ENCODE measurements around the gene NRF1. TPM values are rescaled to one million over a fixed set of nuclear protein-coding genes. Genes with fewer than 3 reads are reported as not detected.

NRF1 gene
- total and polyA plus RNA-seq, 2 of the 8 experiments (the other 6 are each of a cell fraction or from before 2014, with no cell fraction given), result 18.2 to 21.4 TPM

DNA sequence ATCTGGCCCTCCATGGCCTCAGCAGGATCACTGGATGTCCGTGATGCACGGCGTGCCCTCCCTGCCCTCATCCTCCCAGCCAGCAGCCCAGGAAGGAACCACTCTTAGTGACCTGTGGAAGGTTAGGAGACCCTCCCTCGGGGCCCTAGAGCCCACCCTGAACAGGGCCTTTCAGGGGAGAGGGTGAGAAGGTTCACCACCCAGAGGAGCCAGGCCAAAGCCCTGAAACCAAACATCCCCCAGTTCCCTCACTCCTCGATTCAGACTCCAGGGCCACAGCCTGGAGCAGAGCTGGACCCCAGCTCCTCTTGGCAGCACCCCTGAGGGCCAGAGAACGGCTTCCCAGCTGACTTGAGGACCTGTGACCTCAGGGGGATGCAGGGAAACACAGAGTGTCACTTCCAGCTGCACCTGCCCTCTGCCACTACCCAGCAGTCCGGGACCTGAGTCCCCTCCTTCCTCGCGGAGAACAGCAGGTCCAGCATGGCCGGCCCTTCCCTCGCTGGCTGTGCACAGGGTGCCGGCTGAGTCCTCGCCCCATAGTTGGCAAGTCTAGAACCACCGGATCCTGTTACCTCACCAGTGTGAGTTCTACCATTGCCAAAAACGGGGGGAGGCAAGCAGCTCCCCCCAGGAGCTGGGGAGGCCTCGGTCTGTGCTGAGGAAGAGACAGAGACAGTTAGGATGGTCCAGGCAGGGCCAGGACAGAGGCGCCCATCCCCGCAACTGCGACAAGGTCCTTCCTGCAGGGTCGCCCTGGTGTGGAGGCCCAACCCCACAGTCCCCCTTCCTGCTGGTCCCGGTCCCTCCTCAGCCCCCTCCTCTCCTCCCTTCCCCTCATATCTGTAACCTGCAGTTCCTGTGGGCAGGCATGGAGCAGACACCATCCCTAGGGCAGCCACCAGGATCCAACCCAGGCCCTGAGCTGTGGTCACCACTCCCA lies 158.6 kb downstream of the NRF1 start:
- Histone ChIP-seq H2BK20ac (ENCODE audit: low read length) (0 out of 2 replicates have a peak overlapping the region, but pooled peaks have one; percentile 72), H4K8ac (ENCODE audit: extremely low read depth, insufficient read depth, low read length) (peak overlapping the region; percentile 75; the same call in 1 of the 2 replicates), H3K4me2 (ENCODE audit: insufficient read depth in 1 of 2, low read depth in 2 of 2, low read length in 2 of 2) (no peak overlapping the region; a peak in 1 of 4 replicates), H3K4me1 (replicated peaks in 1 of 4; ENCODE audit: control insufficient read depth in 3 of 4, insufficient read depth in 4 of 4, low read length in 3 of 4) (peaks cover 3 to 54% (median 35%) of the 10 kb centered on the region in 4 experiments), H4K91ac (replicated peaks; ENCODE audit: insufficient read length, low read length) (peak overlapping the region; percentile 51), H2BK15ac (ENCODE audit: low read length) (peak overlapping the region; percentile 61), H2BK5ac (ENCODE audit: low read depth, low read length) (peak overlapping the region; percentile 91; the same call in 1 of the 2 replicates), H3K27ac (ENCODE audit: low read depth, low read length) (no peak overlapping the region), H4K20me1 (replicated peaks in 1 of 2; ENCODE audit: control insufficient read depth in 1 of 2, insufficient read depth in 2 of 2, low read length in 2 of 2) (peaks cover 0 to 6% of the 10 kb centered on the region in 2 experiments), H3K4ac (replicated peaks; ENCODE audit: insufficient read length, low read depth, low read length) (no peak overlapping the region), H3K27me3 (replicated peaks in 1 of 4; ENCODE audit: control insufficient read depth in 3 of 4, extremely low read depth in 1 of 4, insufficient read depth in 3 of 4, low read length in 3 of 4) (peaks cover 0 to 10% (median 9%) of the 10 kb centered on the region in 4 experiments; a peak in 6 of 7 replicates), H2BK120ac (replicated peaks; ENCODE audit: low read depth, low read length) (no peak overlapping the region), H2AFZ (ENCODE audit: low read length) (no peak overlapping the region), H3K9me3 (ENCODE audit: insufficient read depth in 2 of 2, low read depth in 1 of 2, low read length in 1 of 2) (no peaks in the 10 kb centered on the region), H2AK5ac (ENCODE audit: low read depth, low read length) (0 out of 2 replicates have a peak overlapping the region, but pooled peaks have one; percentile 39), H3K14ac (ENCODE audit: insufficient read length) (no peak overlapping the region), H3K79me2 (ENCODE audit: control insufficient read depth in 1 of 2, insufficient read depth in 2 of 2, low read length in 2 of 2) (peaks cover 2 to 23% of the 10 kb centered on the region in 2 experiments; a peak in 2 of 4 replicates), H4K5ac (ENCODE audit: insufficient read length, low read depth, low read length) (no peak overlapping the region), H3K23ac (ENCODE audit: insufficient read length) (no peak overlapping the region), H3K79me1 (ENCODE audit: low read depth, low read length) (peaks cover 23% of the 10 kb centered on the region), H3K36me3 (ENCODE audit: control insufficient read depth in 2 of 4, insufficient read depth in 4 of 4, low read length in 3 of 4) (peaks cover 0 to 9% (median 0%) of the 10 kb centered on the region in 4 experiments; a peak in 1 of 8 replicates), H3K23me2 (ENCODE audit: low read depth, low read length) (no peaks in the 10 kb centered on the region; the same call in 1 of the 2 replicates), H3K9ac (replicated peaks in 1 of 4; ENCODE audit: extremely low read depth in 1 of 4, low read depth in 3 of 4, low read length in 3 of 4) (no peak overlapping the region), H2BK12ac (ENCODE audit: low read depth, low read length) (peak overlapping the region; percentile 97; the same call in 1 of the 2 replicates), H3K4me3 (ENCODE audit: extremely low read depth in 1 of 4, insufficient read depth in 2 of 4, low read depth in 3 of 4, low read length in 4 of 4) (no peak overlapping the region), H3K18ac (ENCODE audit: extremely low read depth, low read length) (peak overlapping the region; percentile 87), H3K56ac (replicated peaks; ENCODE audit: insufficient read length, low read depth, low read length) (no peak overlapping the region)
- ChIA-PET POLR2A (ENCODE audit: partially characterized antibody) (interaction anchor here (1.0 to 4.7 kb wide), 3 partner anchors 10 to 16 kb away, joined by 3 to 33 read pairs (median 3); no protein-coding TSS in a partner anchor), CTCF (ENCODE audit: partially characterized antibody) (interaction anchor here (0.7 to 2.1 kb wide), 5 partner anchors 9 to 295 kb away, joined by 3 to 7 read pairs (median 3); no protein-coding TSS in a partner anchor)
- no peak for DNase-seq (ENCODE audit: low read depth in 1 of 2, low spot score in 2 of 2)
- WGBS, 2 experiments (ENCODE audit: extremely low coverage in 1 of 2, insufficient coverage in 1 of 2, insufficient read length in 1 of 2, insufficient replicate concordance in 2 of 2, low coverage in 1 of 2, low lambda C conversion rate in 2 of 2, missing lambda C conversion rate in 1 of 2), result 94% methylated on average over 12 of the region's 21 CpGs; no CpG with 5 or more reads in 1 of the 2 experiments
- no peak for FAIRE-seq
- TF ChIP-seq POU5F1 (IDR thresholded peaks at IDR 0.05; ENCODE audit: low read depth, low read length) (no peak), RFX5 (IDR thresholded peaks at IDR 0.05; ENCODE audit: borderline replicate concordance, low read depth, low read length) (no peak), EGR1 (IDR thresholded peaks at IDR 0.05; ENCODE audit: borderline replicate concordance, low read depth, low read length) (no peak), KDM5A (IDR thresholded peaks at IDR 0.05; ENCODE audit: low read length) (no peak), TEAD4 (IDR thresholded peaks at IDR 0.05; ENCODE audit: low read depth, low read length) (no peak)
- TF ChIP-seq, protein P1, sequence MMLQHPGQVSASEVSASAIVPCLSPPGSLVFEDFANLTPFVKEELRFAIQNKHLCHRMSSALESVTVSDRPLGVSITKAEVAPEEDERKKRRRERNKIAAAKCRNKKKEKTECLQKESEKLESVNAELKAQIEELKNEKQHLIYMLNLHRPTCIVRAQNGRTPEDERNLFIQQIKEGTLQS (IDR thresholded peaks at IDR 0.05; ENCODE audit: insufficient read depth, low read depth, low read length), result no peak
